Tibial artery (tissue), 4 donors: ENCODE results near the gene SPEG.

Experiments used
- DNase-seq, 2 donors: peaks; one replicate each; pipeline ENCODE4 v3.0.0-alpha.2; 2019
- H3K27ac ChIP-seq, 2 donors: fragments of 200-600 bp; sonication (generic) in 1 of 2; 1 replicate in 1 of 2; 2 replicates in 1 of 2; pipeline ENCODE4 v1.5.1; 2018 to 2019; ENCODE audit warnings: mild to moderate bottlenecking in 1 of 2
- H3K27me3 ChIP-seq, 2 donors: fragments of 200-600 bp; sonication (generic) in 1 of 2; one replicate each; pipeline versions ENCODE4 v1.5.1 to v1.6.0; 2016 to 2019
- H3K36me3 ChIP-seq, 3 donors: fragments of 200-600 bp; sonication (generic) in 2 of 3; one replicate each; pipeline ENCODE4 v1.5.1; 2016 to 2019; ENCODE audit warnings: mild to moderate bottlenecking in 2 of 3
- H3K4me1 ChIP-seq, 4 donors: fragments of 200-600 bp; sonication (generic) in 2 of 4; 1 replicate in 3 of 4; 2 replicates in 1 of 4; pipeline ENCODE4 v1.5.1; 2016 to 2019
- H3K4me3 ChIP-seq, 2 donors: fragments of 200-600 bp; sonication (generic) in 1 of 2; 1 replicate in 1 of 2; 2 replicates in 1 of 2; pipeline ENCODE4 v1.5.1; 2018 to 2019; ENCODE audit warnings: mild to moderate bottlenecking in 2 of 2
- H3K9me3 ChIP-seq, 3 donors: fragments of 200-600 bp; sonication (generic) in 1 of 3; one replicate each; pipeline ENCODE4 v1.5.1; 2016 to 2019
- intact Hi-C: fragments of 100-400 bp; cut with DNase I; formaldehyde crosslinking; loops from one replicate; pipeline ENCODE4 v1.15.0; 2023; ENCODE audit warnings: low total_unique reads
- TF ChIP-seq, protein P1 (sequence below), 2 experiments: fragments of 200-600 bp in 1 of 2; fragments of 450-650 bp in 1 of 2; IDR thresholded peaks; one replicate each; pipeline ENCODE4 v1.5.1; 2017 to 2019; ENCODE audit warnings: antibody characterized with exemption in 2 of 2, mild to moderate bottlenecking in 1 of 2, moderate library complexity in 1 of 2

Gene SPEG

DNA sequence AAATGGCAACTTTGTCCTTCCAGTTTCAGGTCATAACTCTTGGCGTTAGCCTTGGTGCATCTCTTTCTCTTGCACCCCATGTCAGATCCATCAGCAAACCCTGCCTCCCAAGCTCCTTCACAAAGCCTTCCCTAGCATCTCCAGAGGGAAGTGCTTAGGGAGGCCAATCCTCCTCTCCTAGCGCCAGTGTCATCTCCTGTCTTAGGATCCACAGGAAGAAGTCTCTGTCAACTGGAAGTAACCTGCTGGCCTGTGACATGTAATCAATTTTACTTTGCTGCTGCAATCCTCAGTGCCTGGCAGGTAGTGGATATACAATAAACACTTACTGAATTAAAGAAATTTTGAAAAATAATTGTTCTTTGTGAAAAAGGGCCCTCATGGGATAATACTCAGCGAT lies 39.0 kb upstream of the SPEG start:
- TF ChIP-seq, protein P1, sequence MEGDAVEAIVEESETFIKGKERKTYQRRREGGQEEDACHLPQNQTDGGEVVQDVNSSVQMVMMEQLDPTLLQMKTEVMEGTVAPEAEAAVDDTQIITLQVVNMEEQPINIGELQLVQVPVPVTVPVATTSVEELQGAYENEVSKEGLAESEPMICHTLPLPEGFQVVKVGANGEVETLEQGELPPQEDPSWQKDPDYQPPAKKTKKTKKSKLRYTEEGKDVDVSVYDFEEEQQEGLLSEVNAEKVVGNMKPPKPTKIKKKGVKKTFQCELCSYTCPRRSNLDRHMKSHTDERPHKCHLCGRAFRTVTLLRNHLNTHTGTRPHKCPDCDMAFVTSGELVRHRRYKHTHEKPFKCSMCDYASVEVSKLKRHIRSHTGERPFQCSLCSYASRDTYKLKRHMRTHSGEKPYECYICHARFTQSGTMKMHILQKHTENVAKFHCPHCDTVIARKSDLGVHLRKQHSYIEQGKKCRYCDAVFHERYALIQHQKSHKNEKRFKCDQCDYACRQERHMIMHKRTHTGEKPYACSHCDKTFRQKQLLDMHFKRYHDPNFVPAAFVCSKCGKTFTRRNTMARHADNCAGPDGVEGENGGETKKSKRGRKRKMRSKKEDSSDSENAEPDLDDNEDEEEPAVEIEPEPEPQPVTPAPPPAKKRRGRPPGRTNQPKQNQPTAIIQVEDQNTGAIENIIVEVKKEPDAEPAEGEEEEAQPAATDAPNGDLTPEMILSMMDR (IDR thresholded peaks at IDR 0.05) = no peak
- Histone ChIP-seq H3K4me1 (peaks cover 0 to 17% (median 0%) of the 10 kb centered on the region in 4 donors), H3K27me3 (no peaks in the 10 kb centered on the region), H3K9me3 (no peaks in the 10 kb centered on the region), H3K36me3 (no peaks in the 10 kb centered on the region), H3K27ac (no peak overlapping the region), H3K4me3 (no peak overlapping the region)
- peak in 1 of 2 donors; percentile 15 for DNase-seq
- intact Hi-C loops = no loop called here

DNA sequence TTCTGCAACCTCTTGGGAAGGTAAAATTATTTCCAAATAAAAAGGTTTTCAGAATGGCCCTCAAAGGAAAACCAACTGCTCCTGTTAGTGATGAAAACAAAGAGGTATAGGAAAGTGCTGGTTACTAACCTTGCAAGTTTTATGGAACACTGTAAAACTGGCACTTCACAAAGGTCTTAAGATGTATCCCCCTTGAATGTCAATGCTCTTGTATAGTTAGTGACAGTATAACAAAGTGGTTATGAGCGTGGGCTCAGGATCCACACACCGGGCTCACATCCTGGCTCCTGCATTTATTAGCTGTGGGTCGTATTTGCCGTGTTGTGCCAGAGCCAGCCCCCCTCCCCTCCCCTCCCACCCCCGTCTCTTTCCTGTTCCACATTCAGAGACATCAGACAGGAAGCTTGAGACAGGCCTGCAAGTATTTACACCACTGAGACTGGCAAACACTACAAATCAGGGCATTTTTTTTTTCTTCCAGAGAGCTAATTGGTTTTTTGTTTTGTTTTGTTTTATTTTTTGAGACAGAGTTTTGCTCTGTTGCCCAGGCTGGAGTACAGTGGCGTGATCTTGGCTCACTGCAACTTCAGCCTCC lies 37.7 kb upstream of the SPEG start:
- peak overlapping the region; percentile 38 to 64 for H3K27ac ChIP-seq
- H3K4me3 ChIP-seq = no peak overlapping the region
- H3K4me1 ChIP-seq = peaks cover 0 to 17% (median 0%) of the 10 kb centered on the region in 4 donors
- TF ChIP-seq, protein P1 (IDR thresholded peaks at IDR 0.05) = no peak
- no peaks in the 10 kb centered on the region for H3K27me3 ChIP-seq
- peak in 1 of 2 donors; percentile 23 for DNase-seq
- intact Hi-C loops = no loop called here
- no peaks in the 10 kb centered on the region for H3K9me3 ChIP-seq
- H3K36me3 ChIP-seq = no peaks in the 10 kb centered on the region

DNA sequence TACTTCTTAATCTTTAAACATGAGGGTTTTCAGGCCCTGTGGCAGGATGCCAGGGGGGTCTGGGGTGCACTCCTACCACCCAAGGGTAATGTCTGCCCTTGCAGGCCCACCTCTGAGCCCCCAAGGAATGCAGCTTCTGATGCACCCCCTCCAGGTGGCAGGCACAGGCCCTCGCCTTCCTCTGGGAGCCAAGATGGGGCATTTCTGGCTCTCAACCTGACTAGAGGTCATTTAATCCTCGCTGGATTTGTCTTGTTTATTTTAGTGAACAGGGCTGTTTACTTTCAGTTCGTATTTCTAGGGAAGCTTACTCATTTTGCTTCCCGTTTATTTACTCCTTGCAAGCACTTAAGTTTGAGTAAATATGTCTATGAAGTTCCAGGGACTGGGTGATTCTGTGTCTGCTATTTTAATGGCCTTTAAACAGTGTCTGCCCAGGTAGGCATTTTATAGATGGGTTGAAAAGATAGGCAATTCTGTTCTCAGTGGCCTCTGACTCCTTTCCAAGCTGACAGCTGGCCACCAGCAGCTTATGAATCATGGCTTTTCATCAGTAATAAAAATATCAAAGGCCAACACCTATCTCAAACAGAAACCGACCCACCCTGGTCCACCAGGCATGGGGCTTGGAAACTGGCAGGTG lies 35.8 kb upstream of the SPEG start:
- intact Hi-C loops = no loop called here
- H3K27me3 ChIP-seq = no peaks in the 10 kb centered on the region
- no peak overlapping the region for H3K27ac ChIP-seq
- peaks cover 0 to 25% (median 6%) of the 10 kb centered on the region in 4 donors for H3K4me1 ChIP-seq
- TF ChIP-seq, protein P1 (IDR thresholded peaks at IDR 0.05) = no peak
- DNase-seq = no peak
- H3K36me3 ChIP-seq = no peaks in the 10 kb centered on the region
- no peaks in the 10 kb centered on the region for H3K9me3 ChIP-seq
- no peak overlapping the region for H3K4me3 ChIP-seq

DNA sequence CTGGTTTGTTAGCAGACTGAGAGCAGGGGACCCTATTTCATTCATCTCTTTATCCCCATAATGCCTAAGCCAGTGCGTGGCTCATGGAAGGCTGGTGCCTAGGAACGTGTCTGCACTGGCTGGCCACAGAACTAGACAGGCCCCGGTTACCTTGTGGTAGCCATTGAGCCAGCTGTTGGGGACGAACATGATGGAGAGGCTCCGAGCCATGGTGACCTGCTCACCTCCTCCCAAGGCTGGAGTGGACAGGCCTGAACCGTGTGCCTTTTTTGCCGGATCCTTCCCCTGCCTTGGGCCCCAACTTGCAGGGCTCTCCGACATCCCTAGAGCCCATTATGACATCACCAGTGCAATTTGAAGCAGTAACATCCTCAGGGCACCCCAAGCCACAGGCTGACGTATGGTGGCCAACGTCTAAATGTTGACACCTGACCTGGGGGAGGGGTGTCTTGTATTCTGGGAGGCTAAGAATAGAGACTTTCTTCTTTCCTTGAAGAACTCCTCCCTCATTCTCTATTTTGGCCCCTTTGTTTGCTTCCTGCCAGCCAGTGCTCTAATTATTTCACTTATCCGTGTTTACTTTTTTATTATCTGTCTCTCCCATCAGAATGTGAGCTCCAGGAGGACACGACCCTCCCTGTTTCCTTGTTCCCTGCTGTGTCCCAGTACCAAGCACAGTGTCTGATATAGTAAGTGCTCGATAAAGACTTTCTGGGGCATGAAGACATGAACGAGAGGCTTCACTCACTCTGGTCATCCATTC lies 34.7 kb upstream of the SPEG start:
- H3K4me1 ChIP-seq = peaks cover 5 to 35% (median 16%) of the 10 kb centered on the region in 4 donors
- H3K27me3 ChIP-seq = no peaks in the 10 kb centered on the region
- DNase-seq = no peak
- intact Hi-C loops = no loop called here
- H3K36me3 ChIP-seq = no peaks in the 10 kb centered on the region
- TF ChIP-seq, protein P1 (IDR thresholded peaks at IDR 0.05) = no peak
- no peak overlapping the region for H3K4me3 ChIP-seq
- H3K27ac ChIP-seq = no peak overlapping the region
- no peaks in the 10 kb centered on the region for H3K9me3 ChIP-seq

DNA sequence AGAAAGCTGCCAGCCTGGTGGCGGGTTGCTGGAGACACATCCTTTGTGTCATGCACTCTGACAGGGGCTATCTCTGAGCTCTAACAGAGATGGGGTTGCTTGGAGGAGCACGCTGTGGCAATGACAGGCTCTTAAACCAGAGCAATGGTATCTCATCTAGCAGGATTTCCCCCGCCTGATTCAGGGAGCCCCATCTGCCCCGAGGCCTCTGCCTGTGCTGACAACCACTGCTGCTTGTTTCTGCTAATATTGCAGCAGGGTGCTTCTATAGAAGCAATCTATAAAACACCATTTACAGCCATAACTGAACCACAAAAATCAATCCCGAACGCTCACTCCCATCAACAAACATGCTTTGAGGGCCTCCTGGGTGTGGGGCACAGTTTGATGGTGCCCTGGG lies 34.1 kb upstream of the SPEG start:
- Histone ChIP-seq H3K9me3 (no peaks in the 10 kb centered on the region), H3K36me3 (no peaks in the 10 kb centered on the region), H3K4me1 (peaks cover 5 to 42% (median 23%) of the 10 kb centered on the region in 4 donors), H3K27me3 (no peaks in the 10 kb centered on the region), H3K4me3 (no peak overlapping the region), H3K27ac (no peak overlapping the region)
- DNase-seq = no peak
- TF ChIP-seq, protein P1 (IDR thresholded peaks at IDR 0.05) = no peak
- intact Hi-C loops = no loop called here
